NCI-H1694 treated with DMSO at 0.1 percent for 48 hours (cell line): ENCODE results near the gene NMRAL1.

Experiments used
- DNase-seq: peaks from one replicate; lab custom pipeline; 2025; lab: John Stamatoyannopoulos, UW

NMRAL1 gene

DNA sequence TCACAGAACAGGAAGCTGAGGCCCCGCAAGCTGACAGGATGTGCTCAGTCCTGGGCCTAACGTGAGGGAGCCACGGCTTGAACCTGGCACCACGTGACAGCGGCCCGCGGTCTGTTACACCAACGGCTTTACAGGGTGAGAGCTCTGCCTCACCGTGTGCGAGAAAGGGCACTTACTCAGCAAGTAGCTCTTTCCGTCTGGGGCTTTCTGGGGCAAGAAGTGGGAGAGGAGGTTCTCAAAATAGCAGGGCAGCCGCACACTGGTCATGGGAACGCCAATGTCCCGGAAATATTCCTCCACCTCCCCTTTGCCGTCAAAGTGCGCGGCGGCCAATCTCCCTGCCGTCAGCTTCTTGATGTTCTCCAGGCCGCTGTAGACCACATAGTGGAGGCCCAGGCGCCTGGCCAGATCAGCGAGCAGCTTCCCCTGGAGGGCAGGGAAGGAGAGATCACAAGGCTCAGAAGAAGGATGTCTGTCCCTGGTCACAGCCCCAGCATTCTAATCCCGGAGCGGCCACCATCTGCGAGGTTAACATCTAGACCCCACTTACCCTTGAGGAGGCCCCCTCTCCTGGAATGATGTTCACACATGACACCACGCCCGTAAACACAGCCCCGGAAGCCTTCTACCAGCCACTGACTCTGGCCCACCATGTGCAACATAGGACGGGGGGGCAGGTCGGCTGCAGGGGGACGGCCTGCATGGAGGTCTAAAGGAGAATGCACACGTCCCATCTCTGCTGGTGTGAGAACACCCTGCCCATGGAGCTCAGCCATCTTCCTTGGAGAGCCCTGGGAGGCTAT is 8.2 kb downstream of the NMRAL1 start:
- DNase-seq = no peak

- no peak for DNase-seq
These were observed 10.8 kb downstream of the NMRAL1 start for GRCh38 chr16:4463522-4464163.

GRCh38 chr16:4461250-4462085 is 13.0 kb downstream of the NMRAL1 start:
- no peak for DNase-seq

- no peak for DNase-seq
These were observed 13.5 kb downstream of the NMRAL1 start for GRCh38 chr16:4460936-4461249.

DNA sequence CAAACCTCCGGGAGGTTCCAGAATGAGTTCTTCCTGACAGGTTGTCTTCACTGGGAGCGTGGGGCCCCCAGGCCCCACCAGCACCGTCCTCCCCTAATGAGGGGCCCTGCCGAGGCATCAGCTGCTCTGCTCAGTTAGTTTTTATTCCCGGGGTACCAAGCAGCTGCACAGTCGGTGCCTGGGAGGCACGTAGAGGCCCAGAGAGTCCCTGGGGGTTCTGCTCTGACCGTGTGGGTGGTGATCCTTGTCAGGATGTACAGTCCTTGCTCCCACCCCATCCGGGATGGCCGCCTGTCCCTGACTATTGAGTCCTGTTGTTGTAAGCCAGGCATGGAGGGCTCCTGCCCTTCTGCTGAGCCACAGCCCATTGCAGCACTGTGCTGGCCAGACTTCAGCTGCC is 18.5 kb downstream of the NMRAL1 start:
- no peak for DNase-seq

DNA sequence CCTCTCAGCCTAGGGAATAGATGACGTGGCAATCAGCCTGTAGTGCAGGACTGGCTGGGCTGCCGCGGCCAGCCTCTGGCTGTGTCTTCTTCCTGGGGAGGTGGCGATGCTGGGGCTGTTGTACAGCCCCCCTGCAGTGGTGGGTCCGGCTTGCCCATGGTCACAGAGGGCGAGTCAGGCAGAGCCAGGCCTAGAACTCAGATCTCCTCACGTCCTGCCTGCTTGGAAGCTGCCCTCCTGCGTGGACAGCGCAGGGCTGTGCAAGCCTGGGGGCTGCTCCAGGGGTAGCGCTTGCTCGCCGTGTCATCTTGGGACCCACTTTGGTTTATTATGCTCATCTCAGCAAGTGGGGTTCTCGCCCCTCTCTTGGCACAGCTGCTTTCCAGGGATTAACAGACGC is 19.3 kb downstream of the NMRAL1 start:
- no peak for DNase-seq

DNA sequence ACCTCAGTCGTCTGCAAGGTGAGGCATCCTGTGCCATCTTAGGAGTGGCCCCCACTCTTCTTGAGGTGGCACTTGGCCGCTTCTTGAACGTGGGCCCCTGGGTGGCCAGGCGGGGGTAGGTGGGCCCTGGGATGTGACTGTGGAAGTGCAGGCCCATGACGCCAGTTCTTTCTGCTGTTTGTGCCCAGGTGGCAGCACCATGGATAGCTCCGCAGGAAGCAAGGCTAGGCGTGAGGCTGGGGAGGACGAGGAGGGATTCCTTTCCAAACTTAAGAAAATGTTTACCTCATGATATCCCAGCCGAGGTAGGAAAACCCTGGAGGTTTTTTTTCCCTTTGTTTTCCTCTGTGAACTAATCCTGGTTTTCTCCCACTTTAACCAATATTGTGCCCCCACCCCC is 19.8 kb downstream of the NMRAL1 start:
- no peak for DNase-seq

DNA sequence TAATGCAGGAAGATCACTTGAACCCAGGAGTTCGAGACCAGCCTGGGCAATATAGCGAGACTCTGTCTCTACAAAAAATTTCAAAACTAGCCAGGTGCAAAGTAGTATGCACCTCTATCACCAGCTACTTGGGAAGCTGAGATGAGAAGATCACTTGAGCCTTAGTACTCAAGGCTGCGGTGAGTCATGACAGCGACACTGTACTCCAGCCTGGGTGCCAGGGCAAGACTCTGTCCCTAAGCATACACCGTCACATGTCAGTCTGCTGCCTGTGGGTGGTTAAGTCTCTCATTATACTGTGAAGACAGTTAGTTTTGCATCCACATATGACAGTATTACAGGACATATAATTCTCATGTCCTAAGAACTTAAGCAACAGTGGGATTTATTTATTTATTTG is 21.8 kb downstream of the NMRAL1 start:
- no peak for DNase-seq

DNA sequence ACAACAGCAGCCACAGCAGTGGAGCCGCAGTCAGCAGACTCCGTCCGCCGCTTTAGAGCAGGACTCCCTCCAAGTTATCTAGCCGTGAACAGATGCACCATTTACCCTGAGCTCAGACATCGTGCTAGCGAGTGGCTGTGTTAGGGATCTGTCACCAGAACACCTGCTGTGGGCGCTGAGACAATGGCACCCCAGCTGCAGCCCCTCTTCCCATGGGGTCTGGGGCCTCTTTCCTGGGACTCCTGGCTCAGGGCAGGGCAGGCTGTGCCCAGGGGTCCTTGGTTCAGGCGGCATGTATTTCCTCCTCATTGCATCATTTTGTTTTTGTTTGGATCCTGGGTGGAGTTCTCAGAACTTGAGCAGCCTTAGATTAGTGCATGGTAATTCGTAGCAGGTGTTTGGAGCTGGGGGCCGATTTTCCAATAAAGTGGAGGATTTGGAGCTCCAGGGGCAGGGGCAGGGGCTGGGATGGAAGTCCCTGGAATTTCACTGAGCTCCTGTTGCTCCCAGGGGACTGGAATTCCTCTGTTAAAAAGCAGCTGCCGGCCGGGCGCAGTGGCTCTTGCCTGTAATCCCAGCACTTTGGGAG is 23.4 kb downstream of the NMRAL1 start:
- peak; percentile 13 for DNase-seq

GRCh38 chr16:4450430-4450829 is 24.0 kb downstream of the NMRAL1 start:
- DNase-seq = no peak

DNA sequence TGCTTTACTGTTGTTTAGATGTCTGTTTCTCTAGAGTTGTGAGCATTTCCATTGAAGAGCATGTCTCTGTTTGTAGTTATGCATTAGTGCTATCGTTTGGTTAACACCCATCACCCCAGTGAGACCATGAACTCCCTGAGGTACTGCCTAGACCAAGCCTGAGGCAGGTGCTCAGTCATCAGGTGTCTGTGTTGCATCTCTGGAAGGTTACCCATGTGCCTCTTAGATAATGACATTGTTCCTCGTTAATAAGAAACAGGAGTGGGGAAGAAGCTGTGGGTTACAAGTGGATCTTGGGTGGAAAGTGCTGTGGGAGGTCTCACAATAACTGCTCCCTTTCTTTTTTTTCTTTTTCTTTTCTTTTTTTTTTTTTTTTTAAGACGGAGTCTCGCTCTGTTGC is 30.4 kb downstream of the NMRAL1 start:
- DNase-seq = no peak

DNA sequence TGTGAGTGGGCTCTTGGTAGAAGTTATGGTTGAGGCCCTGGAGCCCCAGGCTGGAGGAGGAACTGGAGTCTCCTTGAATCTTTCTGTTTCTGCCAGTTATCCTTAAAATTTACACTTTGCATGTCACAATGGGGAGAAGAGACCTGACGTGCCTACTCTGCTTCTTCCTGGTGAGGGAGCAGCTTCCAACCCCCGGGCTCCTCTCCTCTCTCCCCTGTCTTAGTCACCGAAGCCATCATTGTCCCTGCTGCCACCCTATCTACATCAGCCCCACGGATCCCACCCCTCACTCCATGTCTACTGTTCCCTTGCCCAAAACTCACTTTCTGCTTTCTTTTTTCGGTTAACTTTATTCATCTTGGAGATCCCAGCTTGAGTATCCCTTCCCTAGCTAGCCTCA is 31.2 kb downstream of the NMRAL1 start:
- DNase-seq = no peak

GRCh38 chr16:4442371-4442770 is 32.1 kb downstream of the NMRAL1 start:
- no peak for DNase-seq

DNA sequence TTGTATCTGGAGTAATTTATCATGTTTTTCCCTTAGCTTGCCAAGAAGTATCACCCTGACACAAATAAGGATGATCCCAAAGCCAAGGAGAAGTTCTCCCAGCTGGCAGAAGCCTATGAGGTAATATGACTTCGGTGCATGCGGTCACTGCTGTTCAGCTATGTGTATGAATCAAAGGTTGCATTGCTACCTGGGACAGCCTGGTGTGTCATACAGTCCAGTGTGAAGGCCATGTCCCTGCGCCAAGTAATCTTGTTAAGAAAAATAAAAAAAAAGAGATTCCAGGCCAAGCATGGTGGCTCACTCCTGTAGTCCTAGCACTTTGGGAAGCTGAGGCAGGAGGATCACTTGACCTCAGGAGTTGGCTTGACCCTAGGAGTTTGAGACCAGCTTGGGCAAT is 37.1 kb downstream of the NMRAL1 start:
- no peak for DNase-seq

GRCh38 chr16:4435337-4436067 is 38.9 kb downstream of the NMRAL1 start:
- no peak for DNase-seq

DNA sequence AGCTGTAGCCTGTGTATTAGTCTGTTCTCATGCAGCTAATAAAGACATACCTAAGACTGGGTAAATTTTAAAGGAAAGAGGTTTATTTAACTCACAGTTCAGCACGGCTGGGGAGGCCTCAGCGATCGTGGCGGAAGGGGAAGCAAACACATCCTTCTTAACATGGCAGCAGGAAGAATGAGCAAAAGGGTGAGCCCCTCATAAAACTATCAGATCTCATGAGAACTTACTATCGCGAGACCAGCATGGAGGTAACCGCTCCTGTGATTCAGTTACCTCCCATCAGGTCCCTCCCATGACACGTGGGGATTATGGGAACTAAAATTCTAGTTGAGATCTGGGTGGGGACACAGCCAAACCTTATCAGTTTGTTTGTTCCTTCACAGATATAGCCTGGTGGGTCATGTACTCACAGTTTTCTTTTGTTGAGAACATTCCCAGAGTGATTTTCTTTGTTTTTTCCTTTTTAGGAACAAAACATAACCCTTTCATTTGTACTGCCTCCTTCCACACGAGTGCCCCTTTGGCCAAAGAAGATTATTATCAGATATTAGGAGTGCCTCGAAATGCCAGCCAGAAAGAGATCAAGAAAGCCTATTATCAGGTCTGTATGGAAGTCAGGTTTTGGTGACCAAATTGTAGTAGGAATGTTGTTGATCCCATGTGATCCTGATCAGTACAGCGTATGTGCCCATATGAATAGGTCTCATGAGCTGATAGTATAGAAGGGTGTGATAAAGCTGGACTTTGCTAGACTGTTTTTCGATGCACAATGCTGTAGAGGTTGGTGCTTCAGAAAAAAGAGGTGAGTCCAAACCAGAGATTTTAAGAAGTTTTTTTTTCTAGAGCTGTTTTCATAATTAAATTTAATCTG is 40.3 kb downstream of the NMRAL1 start:
- no peak for DNase-seq

DNA sequence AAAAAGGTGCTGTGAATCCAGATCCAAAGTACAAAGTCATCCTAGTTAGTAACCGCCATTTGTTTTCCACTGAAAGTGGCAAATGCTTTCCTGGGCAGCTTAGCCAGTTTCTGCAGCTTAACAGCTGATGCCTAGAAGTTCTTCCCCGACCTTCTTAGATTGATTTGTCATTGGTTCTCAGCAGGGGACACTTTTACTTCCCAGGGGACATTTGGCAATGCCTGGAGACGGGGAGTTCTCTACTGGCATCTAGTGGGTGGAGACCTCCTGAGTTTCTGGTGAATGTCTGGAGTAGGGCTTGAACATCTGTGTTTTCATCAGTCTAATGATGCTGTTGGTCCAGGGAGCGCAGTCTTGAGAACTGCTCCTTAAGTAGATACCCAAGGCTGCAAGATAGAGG is 41.2 kb downstream of the NMRAL1 start:
- no peak for DNase-seq

DNA sequence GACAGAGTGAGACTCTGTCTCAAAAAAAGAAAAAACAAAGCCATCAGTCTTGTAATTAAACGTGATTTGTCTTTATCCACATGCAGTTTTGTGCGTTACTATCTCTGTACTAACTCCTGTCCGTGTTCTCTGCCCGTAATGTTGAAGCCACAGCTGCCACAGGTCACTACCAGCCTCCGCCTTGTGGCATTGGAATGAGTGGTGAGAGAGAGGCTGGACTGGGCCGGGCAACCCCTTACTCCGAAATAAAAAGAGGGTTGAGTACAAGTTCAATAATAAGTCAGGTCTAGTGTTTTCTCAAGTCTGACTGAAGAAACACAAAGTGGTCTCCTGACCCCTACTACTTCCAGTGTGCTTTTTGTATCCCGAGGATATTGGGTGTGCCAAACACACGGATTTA is 43.4 kb downstream of the NMRAL1 start:
- no peak for DNase-seq

DNA sequence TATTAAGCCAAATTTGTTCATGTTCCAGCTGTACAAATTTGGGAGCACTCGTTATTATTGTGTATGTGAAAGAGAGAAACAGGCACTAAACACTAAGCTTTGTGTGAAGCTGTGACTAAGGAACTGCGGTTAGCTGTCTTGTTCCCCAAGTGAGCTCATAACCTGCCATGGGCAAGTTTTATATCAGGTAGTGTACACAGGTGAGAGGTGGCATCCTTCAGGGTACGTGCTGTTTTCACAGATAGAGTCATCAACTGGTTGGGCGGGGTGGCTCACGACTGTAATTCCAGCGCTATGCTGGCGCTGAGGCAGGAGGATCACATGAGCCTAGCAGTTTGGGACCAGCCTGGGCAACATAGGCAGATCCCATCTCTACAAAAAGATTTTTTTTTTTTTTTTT is 45.9 kb downstream of the NMRAL1 start:
- no peak for DNase-seq

- DNase-seq = no peak
These were observed 47.6 kb downstream of the NMRAL1 start for GRCh38 chr16:4426722-4427372.
